GM15510 (cell line): ENCODE data around the gene PAFAH2.

Experiments used
- POLR2A ChIP-seq: IDR thresholded peaks from 3 replicates; pipeline ENCODE4 v1.6.1; 2011; ENCODE audit warnings: borderline replicate concordance; ENCODE audit not compliant: insufficient read length; ENCODE audit errors: extremely low read depth

PAFAH2 gene

GRCh38 chr1:25997828-25998761, at the start of gene PAFAH2:
PAFAH2 (minus strand) TSS chr1:25998063; CDS start chr1:25990816, 7,247 bp downstream.
- TF ChIP-seq POLR2A, result peak; percentile 48

DNA sequence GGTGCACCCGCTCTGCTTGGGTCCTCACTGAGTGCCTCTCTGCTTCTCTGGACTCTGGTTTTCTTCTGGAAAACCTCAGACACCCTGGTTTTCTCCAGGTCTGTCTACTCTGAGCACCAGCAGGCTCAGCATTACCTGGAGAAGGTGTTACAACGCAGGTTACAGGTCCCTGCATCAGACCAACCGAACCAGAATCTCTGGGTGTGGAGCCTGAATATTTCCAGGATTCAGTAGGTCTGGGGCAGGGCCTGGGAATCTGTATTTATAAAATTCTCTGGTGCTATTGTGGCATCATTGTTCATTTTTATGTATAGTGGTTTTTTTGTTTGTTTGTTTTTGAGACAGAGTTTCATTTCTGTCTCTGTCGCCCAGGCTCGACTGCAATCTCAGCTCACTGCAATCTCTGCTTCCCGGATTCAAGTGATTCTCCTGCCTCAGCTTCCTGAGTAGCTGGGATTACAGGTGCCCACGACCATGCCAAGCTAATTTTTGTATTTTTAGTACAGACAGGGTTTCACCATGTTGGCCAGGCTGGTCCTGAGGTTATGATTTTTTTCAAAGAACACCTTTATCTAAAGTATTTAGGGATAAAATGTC, 49.5 kb upstream of the PAFAH2 start:
- TF ChIP-seq POLR2A, result no peak

DNA sequence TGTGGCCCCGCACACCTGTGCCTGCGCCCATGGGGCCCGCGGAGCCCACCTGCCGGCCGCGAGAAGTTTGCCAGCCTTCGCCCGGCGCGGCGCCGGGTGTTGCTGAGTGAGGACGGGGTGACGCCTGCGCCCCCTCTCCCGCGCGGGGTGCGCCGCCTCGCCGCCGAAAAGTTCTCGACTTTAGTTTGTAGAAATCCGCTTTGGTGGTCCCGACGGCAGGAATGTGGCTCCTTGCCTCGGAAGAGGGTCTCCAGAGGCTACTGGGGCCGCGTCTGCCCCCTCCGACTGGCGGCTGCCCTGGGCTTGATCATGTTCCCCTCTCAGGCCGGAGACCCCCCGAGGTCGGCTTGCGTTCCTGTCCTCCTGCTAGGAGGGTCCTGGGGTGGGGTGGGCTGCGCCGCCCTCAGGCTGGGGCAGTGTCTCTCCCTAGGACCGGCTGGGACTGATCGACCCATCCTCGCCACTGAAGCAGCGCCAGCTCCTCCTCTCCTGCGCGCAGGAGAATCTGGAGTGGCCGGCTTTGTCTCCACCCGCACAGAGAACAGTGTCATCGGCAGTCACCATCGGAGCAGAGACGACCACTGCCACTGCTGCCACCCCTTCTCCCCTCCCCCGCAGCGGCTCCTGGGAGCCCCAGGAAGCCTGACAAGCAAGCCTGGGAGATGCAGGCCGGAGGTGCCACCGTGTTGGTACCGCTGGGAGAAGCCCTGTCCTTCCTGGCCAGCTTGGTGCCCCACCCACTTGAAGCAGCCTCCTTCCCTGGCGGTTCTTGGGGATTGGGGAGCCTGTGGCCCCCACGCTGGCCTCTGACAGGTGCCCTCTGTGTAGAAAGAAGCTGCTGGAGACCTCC, 48.6 kb upstream of the PAFAH2 start:
- no peak for TF ChIP-seq POLR2A

DNA sequence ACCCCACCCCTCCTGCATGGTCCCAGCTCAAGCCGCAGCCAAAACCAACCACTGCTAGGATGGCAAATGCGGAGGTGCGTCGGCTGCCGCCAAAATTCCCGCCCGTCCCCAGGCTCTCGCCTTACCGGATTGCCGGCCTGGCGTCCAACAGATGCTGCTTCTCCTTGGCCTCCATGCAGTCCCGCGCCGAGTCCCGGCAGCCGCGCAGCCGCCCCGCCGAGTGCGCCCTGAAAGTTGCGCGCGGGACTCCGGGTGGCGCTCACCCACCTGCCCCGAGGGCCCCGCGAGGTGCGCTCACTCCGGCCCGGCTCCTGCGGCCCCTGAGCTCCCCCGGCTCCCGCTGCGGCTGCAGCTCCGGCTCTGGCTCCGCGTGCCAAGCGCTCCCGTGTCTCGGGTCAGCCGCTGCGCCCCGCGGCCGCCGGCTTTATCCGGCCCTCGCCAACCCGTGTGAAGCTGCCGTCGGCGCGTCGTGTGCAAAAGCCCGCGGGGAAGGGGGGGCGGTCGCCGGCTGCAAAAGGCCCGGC, 47.9 kb upstream of the PAFAH2 start, which contains the start of gene SLC30A2:
Gene SLC30A2, minus strand, starts transcription at position 397 of the 524 bp plus-strand sequence. Its CDS starts 222 bp downstream, at position 175.
- TF ChIP-seq POLR2A, result no peak

GRCh38 chr1:26044971-26045721, 47.3 kb upstream of the PAFAH2 start:
- TF ChIP-seq POLR2A, result no peak

GRCh38 chr1:26044414-26044813, 46.6 kb upstream of the PAFAH2 start:
- no peak for TF ChIP-seq POLR2A

- no peak for TF ChIP-seq POLR2A
Observed at GRCh38 chr1:26043765-26044164, 45.9 kb upstream of the PAFAH2 start.

DNA sequence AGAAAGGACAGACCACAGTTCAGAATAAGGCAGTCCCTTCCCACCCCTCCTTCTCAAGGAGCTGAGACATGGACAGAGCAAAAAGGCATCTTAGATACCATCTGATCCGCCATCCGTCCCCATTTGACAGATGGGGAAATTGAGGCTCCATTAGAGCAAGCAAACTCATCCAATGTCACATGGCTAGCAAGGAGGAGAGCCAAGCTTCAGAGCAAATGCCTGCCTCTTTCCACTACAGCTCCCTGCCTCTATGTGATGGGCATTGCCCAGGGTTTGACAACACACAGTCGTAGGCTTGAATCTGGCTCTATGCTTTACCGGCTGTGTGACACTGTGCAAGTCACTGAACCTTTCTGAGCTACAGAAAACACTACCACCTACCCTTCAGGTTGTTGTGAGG, 44.1 kb upstream of the PAFAH2 start:
- TF ChIP-seq POLR2A, result no peak

DNA sequence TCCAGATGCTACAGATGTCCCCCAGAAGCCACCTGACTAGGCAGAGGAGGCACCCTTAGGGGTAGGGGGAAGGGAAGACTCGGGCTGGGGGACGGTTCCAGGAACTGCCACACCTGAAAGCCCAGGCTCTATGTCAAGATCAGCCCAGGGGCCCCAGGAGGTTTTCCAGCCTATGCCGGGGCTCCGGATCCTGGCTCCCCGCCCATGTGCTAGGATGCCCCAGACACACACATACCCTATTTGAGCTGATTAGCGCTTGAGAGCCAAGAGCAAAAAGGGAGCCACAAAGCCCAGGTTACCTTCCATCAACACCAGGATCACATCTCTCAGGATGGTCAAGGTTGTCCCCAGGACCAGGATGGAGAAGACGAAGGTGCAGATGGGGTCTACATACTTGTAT, 43.5 kb upstream of the PAFAH2 start:
- TF ChIP-seq POLR2A, result no peak

GRCh38 chr1:26038904-26039303, 41.0 kb upstream of the PAFAH2 start:
- no peak for TF ChIP-seq POLR2A

- TF ChIP-seq POLR2A, result no peak
Observed at GRCh38 chr1:26038477-26038876, 40.6 kb upstream of the PAFAH2 start.

DNA sequence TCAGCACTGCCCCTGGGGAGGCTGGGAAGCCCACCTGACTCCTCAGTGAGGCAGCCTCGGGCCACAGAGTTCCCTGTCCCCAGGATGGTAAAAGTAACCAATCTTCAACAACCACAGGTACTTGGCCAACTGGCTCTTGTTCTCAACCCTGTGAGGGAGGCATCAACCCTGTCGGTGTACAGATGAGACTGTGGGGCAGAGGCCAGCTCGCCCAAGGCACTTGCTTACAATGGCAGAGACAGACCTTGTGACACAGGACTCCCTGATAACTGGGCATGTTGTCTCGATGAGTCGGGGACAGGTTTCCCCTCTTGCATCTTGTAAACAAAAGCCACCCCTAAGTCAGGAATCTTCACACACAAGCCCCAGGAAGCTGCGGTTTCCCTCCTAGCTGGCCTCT, 40.0 kb upstream of the PAFAH2 start:
- no peak for TF ChIP-seq POLR2A

- no peak for TF ChIP-seq POLR2A
Observed at GRCh38 chr1:26036756-26037281, 39.0 kb upstream of the PAFAH2 start.
